NCI-H226 (cell line): ENCODE results near the gene HDAC11.
"Not testable (repeated sequence)": the region's sequence is repeated elsewhere in the genome, so short reads cannot be mapped to it uniquely, and the experiment has no call there.

Source experiments
- DNase-seq: peaks from one replicate; pipeline ENCODE4 v3.0.0-alpha.2; 2015

HDAC11 gene, protein sequence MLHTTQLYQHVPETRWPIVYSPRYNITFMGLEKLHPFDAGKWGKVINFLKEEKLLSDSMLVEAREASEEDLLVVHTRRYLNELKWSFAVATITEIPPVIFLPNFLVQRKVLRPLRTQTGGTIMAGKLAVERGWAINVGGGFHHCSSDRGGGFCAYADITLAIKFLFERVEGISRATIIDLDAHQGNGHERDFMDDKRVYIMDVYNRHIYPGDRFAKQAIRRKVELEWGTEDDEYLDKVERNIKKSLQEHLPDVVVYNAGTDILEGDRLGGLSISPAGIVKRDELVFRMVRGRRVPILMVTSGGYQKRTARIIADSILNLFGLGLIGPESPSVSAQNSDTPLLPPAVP

DNA sequence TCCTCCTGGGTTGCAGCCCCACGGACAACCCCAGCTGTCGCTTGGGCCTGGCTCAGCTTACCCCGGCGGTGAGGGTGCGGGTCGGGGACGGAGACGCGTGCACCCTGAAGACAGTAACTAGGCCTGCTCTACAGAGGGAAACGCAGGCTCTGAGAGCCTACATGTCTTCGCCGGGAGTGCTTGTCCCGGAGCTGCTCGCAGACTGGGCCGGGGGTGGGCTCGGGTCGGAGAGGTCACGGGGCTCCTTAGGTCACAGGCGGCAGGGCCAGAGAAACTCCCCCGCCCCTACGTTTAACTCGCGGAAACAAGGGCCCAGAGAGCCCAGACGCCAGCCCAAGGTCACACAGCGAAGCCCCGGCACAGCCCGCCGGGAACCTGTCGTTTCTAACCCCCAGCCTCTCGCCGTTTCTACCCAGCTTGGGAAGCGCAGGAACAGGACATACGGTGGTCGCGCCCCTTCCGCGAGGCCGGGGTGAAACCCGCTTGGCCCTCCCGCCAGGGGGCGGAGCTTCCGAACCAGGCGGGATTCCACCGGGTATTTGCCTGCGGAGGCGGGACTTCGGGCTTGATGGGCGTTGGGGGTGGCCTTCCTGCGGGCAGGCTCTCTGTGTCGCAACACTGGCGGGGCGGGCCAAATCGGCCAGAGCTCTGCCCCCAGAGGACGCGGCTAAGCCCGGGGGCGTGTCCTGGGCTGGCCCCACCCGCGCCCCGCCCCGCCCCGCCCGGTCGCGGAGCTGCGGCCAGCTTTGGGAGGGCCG is at the start of gene HDAC11:
Gene HDAC11 (plus strand): TSS at position 725 of the 758 bp plus-strand sequence. CDS start 42 bp downstream, outside the sequence.
- peak; percentile 89 for DNase-seq

DNA sequence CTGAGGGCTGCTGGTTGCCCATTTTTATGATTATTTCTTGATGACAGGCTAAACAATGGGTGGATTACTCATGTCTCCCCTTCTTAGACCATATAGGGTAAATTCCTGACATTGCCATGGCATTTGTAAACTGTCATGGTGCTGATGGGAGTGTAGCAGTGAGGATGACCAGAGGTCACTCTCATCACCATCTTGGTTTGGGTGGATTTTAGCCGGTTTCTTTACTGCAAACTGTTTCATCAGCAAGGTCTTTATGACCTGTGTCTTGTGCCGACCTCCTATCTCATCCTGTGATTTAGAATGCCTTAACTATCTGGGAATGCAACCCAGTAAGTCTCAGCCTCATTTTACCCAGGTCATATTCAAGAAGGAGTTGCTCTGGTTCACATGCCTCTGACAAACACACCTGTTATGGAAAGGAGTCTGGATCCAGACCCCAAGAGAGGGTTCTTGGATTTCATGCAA is 49.7 kb upstream of the HDAC11 start:
- not testable (repeated sequence) for DNase-seq

- DNase-seq: no peak
Observed at GRCh38 chr3:13432093-13432492, 48.0 kb upstream of the HDAC11 start.

DNA sequence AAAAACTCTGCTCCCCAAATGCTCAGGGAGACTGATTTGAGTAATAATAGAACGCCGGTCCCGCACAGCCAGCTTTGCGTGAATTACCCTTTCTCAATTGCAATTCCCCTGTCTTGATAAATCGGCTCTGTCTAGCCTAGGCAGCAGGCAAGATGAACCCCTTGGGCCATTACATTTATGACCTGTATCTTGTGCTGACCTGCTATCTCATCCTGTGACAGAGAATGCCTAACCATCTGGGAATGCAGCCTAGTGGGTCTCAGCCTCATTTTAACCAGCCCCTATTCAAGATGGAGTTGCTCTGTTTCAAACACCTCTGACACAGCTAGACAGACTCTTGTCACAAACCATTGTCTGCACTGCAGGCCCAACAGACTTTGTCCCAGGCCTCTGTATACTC is 46.2 kb upstream of the HDAC11 start:
- no peak for DNase-seq

GRCh38 chr3:13436213-13436612 is 43.9 kb upstream of the HDAC11 start:
- DNase-seq: not testable (repeated sequence)

DNA sequence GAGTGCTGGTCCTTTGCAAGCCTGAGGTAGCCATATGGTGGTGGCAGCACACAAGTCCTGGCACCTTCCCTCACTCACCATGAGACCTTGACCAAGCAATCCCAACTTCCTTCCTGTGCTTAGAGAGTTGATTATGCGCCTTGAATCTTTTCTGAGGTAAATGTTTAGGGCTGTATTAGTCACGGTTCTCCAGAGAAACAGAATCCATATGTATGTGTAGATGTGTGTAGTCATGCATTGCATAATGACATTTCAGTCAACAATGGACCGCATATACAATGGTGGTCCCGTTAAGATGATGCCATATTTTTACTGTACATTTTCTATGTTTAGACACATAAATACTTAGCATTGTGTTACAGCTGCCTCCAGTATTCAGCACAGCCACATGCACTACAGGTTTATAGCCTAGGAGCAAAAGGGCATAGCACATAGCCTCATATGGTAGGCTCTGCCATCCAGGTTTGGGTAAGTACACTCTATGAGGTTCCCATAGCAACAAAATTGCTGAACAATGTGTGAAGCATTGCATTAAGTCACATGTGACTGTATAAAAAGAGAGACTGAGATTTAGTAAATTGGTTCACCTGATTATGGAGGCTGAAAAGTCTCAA is 39.8 kb upstream of the HDAC11 start:
- DNase-seq: no peak

GRCh38 chr3:13442882-13443281 is 37.2 kb upstream of the HDAC11 start:
- not testable (repeated sequence) for DNase-seq

DNA sequence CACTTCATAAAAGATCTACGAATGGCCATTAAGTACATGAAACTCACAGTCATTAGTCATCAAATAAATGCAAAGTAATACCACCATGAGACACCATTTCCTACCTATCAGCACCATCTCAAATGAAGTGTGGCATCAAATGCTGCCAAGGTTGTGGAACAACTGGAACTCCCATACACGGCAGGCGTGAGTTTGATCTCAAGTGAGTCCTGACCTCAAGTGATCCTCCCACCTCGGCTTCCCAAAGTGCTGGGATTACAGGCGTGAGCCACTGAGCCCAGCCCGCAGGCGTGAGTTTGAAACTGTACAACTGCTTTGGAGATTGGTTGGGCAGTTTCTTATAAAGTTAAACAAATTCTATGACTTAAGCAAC is 28.8 kb upstream of the HDAC11 start:
- DNase-seq: peak; percentile 43

- peak; percentile 43 for DNase-seq
Observed at GRCh38 chr3:13452490-13453335, 27.4 kb upstream of the HDAC11 start.

DNA sequence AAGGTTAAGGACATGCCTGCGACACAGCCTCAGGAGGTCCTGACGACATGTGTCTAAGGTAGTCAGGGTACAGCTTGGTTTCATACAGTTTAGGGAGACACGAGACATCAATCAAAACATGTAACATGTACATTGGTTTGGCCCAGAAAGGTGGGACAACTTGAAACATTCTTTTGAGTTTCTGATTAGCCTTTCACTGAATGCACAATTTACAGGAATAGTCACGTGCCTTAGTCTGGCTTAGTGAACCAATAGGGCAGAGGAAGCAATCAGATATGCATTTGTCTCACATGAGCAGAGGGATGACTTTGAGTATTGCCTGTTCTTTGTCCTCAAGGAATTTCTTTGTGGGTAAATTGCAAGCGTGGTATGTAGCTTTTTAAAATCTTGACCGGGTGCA is 24.5 kb upstream of the HDAC11 start:
- no peak for DNase-seq

DNA sequence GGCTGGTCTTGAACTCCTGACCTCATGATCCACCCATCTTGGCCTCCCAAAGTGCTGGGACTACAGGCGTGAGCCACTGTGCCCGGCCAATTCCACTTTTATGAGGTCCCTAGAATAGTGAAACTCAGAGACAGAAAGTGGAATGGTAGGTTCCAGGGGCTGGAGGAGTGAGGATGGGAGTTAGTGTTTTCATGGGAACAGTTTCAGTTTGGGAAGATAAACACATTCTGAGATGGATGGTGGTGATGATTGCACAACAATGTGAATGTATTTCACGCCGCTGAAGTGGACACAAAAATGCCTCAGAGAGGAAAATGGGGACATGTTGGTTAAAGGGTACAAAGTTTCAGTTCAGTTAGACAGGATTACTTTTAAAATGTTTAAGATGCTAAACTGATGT is 22.5 kb upstream of the HDAC11 start:
- no peak for DNase-seq

DNA sequence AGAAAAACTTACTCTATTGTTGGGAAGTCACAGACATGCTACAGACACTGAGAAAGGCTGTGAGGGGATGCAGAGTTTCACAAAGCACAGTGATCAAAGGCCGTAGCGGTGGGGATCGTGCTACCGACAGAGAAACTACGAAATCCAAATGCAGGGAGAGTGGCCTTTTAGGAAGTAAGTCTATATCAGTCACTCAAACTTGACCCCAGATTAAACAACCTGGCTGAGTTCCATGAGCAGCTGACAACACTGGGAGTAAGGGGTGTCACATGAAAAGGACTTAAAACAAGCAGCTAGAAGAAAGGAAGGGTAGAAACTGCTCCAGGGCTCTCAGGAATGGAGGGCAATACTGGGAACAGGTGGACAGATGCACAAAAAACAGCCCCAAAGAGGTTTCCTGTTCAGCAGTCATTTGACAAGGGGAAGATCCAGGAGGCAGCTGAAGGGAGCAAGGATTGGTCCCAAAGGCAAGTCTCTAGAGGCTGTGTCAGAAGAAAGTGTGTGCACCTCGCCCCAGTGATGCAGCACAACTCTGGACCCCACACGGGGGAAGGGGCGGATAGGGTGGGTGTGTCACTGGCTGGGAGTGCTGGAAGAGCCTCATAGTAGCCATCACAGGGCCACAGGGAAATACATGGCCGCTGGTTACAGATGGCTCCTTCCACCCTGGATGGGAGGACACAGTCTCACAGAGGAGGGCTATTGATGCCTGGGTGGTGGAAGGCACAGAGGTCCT is 20.3 kb upstream of the HDAC11 start:
- no peak for DNase-seq

DNA sequence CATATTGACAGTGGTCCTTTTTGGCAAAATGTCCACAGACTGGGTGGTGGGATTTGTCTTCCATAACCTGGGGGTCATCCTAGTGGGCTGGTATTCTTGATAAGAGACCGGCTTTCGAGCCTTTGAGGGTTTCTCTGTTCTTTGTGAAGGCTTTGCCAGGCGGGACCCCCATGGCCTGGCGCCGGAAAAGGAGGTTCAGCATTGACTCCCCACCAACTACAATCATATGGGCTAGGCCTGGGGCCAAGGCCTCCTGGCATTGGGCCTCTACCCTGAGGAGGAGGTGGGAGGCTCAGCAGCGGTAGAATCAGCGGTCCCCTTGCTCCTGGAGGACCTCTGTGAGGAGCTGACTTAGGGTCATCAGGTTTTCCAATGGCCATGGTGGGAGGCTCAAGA is 19.8 kb upstream of the HDAC11 start:
- no peak for DNase-seq

DNA sequence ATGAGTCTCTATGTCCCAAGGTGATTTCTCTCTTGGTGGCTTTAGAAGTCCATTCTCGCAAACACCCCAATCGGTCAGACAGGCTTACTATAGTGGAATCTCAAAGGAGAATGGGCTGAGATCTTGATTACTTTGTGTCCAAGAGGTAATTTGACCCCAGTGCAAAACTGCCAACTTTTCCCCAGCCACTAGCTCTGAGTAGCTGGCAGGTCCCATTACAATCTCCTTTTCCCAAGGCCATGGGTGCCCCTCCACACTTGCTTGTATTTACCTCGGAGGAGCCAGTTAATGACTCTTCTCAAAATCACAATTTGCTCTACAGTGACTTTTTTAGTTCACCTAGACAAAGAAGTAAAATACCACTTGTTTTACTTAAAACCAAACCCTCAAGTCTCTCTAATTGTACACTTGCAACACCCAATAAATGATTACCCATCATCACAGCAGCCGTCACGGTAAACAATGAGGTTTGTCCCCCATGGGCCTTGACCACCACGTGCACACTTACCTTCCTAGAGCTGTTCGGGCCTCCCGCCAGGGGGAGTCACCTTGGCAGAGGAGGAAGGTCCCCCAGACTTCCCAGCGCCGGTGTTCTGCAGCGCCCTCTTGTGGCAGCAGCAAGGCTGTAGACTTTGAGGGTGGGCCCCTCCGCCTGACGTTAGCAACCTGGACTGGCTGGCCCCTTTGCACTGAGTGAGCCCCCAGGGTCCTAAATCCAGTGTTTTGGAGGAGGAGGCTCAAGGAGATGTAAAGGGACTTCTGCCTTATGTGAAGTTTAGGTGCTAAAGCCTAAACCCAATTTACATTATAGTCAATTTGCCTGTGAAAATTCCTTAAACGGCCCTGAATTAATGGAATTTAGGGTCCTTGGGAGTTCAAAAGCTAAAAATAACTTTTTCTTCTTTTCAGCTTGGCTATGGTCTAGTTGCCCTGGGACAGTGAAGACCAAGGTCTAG is 18.7 kb upstream of the HDAC11 start:
- no peak for DNase-seq

GRCh38 chr3:13462125-13462629 is 17.9 kb upstream of the HDAC11 start:
- no peak for DNase-seq

- no peak for DNase-seq
Observed at GRCh38 chr3:13462822-13463221, 17.3 kb upstream of the HDAC11 start.

GRCh38 chr3:13463618-13464400 is 16.3 kb upstream of the HDAC11 start:
- DNase-seq: no peak

DNA sequence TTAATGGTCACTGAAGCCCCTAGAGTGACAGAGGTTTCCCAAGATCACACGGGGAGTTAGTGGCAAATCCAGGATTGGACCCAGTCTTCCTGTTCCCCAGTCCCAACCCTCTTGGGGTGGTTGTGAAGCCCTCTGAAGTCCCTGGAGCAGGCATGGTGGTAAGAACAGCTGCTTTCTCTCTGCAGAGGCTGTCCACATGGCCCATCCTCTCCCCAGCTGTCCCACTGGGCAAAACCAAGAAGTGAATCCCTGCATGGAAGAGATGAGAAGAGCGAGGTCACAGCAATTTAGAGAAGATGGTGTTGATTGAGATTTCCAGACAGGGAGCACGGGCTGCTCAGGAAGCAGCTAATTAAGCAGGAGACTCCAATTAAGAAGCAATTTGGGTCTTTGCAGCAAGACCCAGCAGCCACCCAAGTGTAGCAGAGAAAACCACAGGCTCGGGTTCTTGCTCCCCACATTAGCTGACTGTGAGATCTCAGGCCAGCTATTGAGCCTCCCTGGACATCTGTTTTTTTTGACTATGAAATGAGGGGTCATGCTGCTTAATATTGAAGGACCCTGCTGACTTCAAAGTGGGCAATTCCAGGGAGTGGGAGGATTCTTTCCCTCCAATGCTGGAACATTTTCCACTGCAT is 14.8 kb upstream of the HDAC11 start:
- no peak for DNase-seq

GRCh38 chr3:13466781-13467180 is 13.3 kb upstream of the HDAC11 start:
- DNase-seq: no peak
